Naive thymus-derived CD8-positive, alpha-beta T cell (primary cell): ENCODE measurements around the gene MACF1. TPM values are rescaled to one million over a fixed set of nuclear protein-coding genes. Genes with fewer than 3 reads are reported as not detected.

Experiments
- ATAC-seq, 2 donors: fragments of 150-1000 bp; cut with Tn5 transposase in 1 of 2; sonication (Bioruptor Pico), chemical (Tn5 transposase) in 1 of 2; 1 replicate in 1 of 2; 2 replicates in 1 of 2; pipeline ENCODE4 v1.10.0; 2021; ENCODE audit warnings: mild to moderate bottlenecking in 2 of 2, moderate library complexity in 2 of 2
- POLR2A ChIA-PET: fragments of 350-600 bp; sonication (Branson Sonifier 250); formaldehyde crosslinking; loops from one replicate; lab custom pipeline; 2021; ENCODE audit warnings: antibody characterized with exemption; lab: Charles Lee
- DNase-seq, 10 donors: peaks; one replicate each; pipeline versions ENCODE4 v3.0.0 to v3.0.0-alpha.2; 2020 to 2022
- H3K27ac Mint-ChIP-seq, 10 donors: one replicate each; pipeline ENCODE4 v1.8.0; 2020 to 2022; ENCODE audit warnings: mild to moderate bottlenecking in 10 of 10, mixed read lengths in 10 of 10, moderate library complexity in 4 of 10, inconsistent platforms in 1 of 10
- H3K27me3 Mint-ChIP-seq, 5 donors: one replicate each; pipeline ENCODE4 v1.8.0; 2021 to 2022; ENCODE audit warnings: mixed read lengths in 5 of 5
- H3K36me3 Mint-ChIP-seq, 3 donors: one replicate each; pipeline ENCODE4 v1.8.0; 2020 to 2022; ENCODE audit warnings: mixed read lengths in 3 of 3, mild to moderate bottlenecking in 2 of 3, inconsistent platforms in 1 of 3
- H3K4me1 Mint-ChIP-seq, 4 donors: one replicate each; pipeline ENCODE4 v1.8.0; 2021 to 2022; ENCODE audit warnings: mixed read lengths in 4 of 4
- H3K4me3 Mint-ChIP-seq, 10 donors: one replicate each; pipeline ENCODE4 v1.8.0; 2020 to 2022; ENCODE audit warnings: mild to moderate bottlenecking in 10 of 10, mixed read lengths in 10 of 10, moderate library complexity in 6 of 10, inconsistent platforms in 1 of 10
- H3K9me3 Mint-ChIP-seq, 9 donors: one replicate each; pipeline ENCODE4 v1.8.0; 2020 to 2022; ENCODE audit warnings: mixed read lengths in 9 of 9, mild to moderate bottlenecking in 3 of 9, inconsistent platforms in 1 of 9, moderate library complexity in 1 of 9
- polyA plus RNA-seq, 3 donors: library from polyadenylated mRNA; unstranded; fragments of 300-500 nt; fragmentation: Illumina TruSeq; gene quantifications; one replicate each; pipeline ENCODE4 v1.2.3, GENCODE V29; 2021
- total RNA-seq, 8 experiments: library from RNA in 2 of 8; stranded (reverse) in 2 of 8; gene quantifications; one replicate each; pipeline ENCODE4 v1.2.3 and lab custom pipeline; 2021 to 2026

Gene MACF1
- total and polyA plus RNA-seq, 5 experiments from 2014 or later: 13.4 to 222 (median 60.8) TPM

DNA sequence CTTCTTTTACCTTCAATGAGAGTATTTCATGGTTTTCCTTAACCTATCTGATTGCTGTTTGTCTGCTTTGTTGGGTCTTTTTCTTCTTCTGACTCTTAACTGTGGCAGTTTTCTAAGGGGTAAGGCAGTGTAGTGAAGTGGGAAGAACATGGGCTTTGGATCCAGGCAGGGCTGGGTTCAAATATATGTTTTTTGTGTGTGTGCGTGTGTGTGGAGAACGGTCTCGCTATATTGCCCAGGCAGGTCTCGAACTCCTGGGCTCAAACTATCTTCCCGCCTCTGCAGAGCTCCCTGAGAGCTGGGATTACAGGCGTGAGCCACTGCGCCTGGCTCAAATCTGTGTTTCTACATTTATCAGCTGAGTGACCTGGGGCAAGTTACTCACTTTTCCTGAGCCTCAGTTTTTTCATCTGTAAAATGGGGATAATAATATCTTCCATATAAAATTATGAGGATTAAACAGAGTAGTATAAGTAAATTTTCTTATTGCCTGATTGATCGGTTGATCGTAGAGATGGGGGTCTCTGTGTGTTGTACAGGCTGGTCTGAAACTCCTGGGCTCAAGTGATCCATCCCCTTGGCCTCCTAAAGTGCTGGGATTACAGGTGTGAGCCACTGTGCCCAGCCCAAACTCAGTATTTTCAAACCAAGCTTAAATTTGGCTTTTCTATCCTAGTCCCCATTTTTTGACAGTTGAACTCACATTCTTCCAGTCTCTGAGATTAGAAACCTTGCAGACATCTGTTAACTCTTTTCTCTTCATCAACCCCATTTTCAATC lies 36.0 kb upstream of the MACF1 start:
- no peak overlapping the region for H3K4me3 Mint-ChIP-seq

DNA sequence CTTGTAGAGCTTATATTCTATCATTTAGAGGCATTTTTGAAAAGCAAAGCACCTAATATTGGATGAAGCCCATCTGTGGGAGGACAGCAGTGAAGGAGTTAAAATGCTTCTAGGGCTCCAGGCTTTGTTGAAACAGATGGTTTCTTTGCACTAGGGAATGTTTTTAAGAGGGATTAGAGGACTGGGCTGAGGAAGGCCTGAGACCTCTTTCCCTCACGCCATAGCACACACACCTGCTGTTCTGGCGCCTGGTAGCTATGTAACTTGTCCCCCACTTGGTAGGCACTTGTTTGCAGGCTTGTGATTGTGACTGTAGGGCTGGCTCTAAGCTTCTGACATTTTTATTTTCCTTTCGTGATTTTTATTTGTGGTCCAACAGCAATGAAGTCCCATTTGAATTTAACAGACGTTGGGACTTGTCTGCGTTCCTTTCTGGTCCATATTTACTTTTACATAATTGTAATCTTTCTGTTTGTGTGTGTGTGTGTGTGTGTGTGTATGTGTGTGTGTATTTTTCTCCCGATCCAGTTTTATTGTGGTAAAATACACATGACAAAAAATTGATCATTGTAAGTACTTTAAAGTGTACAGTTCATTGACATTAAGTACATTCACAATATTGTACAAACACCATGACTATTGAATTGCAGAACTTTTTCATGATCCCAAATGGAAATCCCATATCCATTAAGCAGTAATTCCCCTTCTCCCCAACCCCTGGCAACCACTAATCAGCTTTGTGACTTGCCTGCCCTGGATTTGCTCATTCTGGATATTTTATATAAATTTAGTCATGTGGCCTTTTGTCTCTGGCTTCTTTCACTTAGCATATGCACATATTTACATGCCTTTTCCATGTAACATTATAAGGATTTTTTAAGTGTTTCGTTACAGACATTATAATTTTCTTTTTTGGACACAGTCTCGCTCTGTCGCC lies 33.5 kb upstream of the MACF1 start:
- no peaks in the 10 kb centered on the region for H3K36me3 Mint-ChIP-seq
- H3K27me3 Mint-ChIP-seq: peaks cover 0 to 3% (median 0%) of the 10 kb centered on the region in 5 donors
- H3K4me3 Mint-ChIP-seq: no peak overlapping the region
- no peaks in the 10 kb centered on the region for H3K9me3 Mint-ChIP-seq
- no peak overlapping the region for H3K27ac Mint-ChIP-seq
- no peaks in the 10 kb centered on the region for H3K4me1 Mint-ChIP-seq
- no peak for ATAC-seq
- POLR2A ChIA-PET: interaction anchor here (0.7 kb wide), 1 partner anchor 199 kb away, joined by 3 read pairs; no protein-coding TSS in a partner anchor
- DNase-seq: no peak

More for the DNA sequence above, 36.0 kb upstream of the MACF1 start:
- H3K36me3 Mint-ChIP-seq: no peaks in the 10 kb centered on the region
- ATAC-seq: no peak
- no peaks in the 10 kb centered on the region for H3K9me3 Mint-ChIP-seq
- peaks cover 0 to 1% (median 0%) of the 10 kb centered on the region in 4 donors for H3K4me1 Mint-ChIP-seq
- DNase-seq: no peak
- H3K27ac Mint-ChIP-seq: no peak overlapping the region
- H3K27me3 Mint-ChIP-seq: peaks cover 0 to 3% (median 0%) of the 10 kb centered on the region in 5 donors
- POLR2A ChIA-PET: no interaction called here

DNA sequence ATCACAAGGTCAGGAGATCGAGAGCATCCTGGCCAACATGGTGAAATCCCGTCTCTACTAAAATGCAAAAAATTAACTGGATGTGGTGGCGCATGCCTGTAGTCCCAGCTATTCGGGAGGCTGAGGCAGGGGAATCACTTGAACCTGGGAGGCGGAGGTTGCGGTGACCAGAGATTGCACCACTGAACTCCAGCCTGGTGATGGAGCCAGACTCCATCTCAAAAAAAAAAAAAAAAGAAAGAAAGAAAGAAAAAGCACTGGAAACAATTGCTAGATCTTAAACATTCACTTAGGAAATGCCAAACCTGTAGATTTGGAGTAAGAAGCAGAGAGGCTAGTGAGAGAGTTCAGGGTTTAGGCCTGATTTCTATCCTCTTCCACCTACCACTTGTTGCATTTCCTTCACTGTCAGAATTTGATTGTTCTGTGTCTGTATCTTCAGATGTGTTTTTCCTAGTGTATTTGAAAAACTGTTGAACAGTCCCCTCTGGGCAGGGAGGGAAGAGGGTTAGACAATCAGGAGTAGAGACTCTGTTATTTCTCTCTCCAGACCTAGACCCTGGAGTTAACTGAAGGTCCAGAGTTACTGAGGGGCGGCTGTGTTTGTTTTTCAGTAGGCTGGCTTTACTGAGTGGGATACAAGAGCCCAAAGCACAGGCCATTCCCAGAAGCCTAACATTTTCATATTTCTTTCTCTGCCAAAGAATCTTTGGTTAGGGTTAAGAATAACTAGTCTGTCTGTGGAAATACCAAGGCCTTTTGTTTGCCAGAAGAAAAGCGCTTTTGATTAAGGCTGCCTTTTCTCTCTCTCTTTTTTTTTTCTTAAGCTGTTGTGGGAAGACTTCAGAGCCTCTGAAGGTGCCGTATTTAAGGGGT lies 31.1 kb upstream of the MACF1 start:
- Mint-ChIP-seq H3K36me3 (no peaks in the 10 kb centered on the region), H3K4me3 (no peak overlapping the region), H3K9me3 (no peaks in the 10 kb centered on the region), H3K27ac (no peak overlapping the region), H3K27me3 (peaks cover 0 to 3% (median 0%) of the 10 kb centered on the region in 5 donors), H3K4me1 (no peaks in the 10 kb centered on the region)
- POLR2A ChIA-PET: no interaction called here
- ATAC-seq (no peak), DNase-seq (no peak)

DNA sequence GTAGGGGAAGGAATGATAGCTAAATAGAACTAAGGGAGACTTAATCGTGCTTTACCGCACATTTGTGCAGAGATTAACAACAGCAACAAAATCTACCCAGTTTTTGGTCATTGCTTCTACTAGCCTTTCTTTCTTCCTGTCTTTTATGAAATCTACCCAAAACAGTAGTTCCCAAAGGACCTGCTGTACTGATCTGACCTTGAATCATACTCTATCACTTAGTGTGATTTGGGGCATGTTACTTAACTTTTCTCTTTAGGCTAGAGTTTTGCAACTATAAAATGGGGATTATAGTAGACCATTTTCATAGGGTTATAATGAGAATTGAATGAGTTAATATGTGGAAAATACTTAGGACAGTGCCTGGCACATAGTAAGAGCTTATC lies 30.5 kb upstream of the MACF1 start:
- DNase-seq (no peak), ATAC-seq (no peak)
- H3K4me1 Mint-ChIP-seq: no peaks in the 10 kb centered on the region
- POLR2A ChIA-PET: no interaction called here
- H3K27ac Mint-ChIP-seq: no peak overlapping the region
- no peaks in the 10 kb centered on the region for H3K36me3 Mint-ChIP-seq
- no peak overlapping the region for H3K4me3 Mint-ChIP-seq
- peaks cover 0 to 2% (median 0%) of the 10 kb centered on the region in 5 donors for H3K27me3 Mint-ChIP-seq
- H3K9me3 Mint-ChIP-seq: no peaks in the 10 kb centered on the region

DNA sequence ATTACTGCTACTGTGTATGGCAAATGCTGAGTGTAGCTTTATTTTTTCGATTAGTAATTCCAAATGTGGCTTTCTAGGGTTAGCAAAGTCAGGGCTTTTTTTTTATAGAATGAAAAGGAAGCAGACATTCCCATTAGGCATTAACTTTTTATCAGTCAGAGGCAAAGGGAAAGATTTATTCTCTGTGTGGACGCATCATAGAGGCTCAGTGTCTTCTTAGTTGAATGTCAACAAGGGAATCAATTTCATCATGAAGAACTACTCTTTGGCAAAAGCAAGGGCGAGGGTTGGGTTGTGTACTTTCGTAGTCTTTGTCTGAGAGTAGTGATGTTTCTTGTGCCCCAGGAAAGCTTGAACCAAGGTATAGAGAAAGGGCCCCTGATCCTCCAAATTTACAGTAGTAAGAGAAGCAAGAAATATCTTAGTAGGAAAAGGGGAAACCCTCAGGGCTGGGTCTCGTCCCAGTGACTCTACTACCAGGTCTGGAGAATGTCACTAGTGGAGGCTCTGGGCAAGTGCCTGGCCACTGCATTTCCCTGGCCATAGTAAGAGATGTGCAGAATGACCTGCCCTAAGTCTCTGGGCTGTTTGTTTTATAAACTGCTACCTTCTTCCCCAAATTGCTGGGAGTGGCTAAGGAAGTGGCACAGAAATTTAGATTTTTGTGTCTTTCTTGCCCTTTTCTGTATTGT lies 30.0 kb upstream of the MACF1 start:
- POLR2A ChIA-PET: no interaction called here
- ATAC-seq: no peak
- Mint-ChIP-seq H3K9me3 (no peaks in the 10 kb centered on the region), H3K27me3 (no peaks in the 10 kb centered on the region), H3K4me1 (no peaks in the 10 kb centered on the region), H3K27ac (no peak overlapping the region), H3K36me3 (no peaks in the 10 kb centered on the region), H3K4me3 (no peak overlapping the region)
- no peak for DNase-seq

DNA sequence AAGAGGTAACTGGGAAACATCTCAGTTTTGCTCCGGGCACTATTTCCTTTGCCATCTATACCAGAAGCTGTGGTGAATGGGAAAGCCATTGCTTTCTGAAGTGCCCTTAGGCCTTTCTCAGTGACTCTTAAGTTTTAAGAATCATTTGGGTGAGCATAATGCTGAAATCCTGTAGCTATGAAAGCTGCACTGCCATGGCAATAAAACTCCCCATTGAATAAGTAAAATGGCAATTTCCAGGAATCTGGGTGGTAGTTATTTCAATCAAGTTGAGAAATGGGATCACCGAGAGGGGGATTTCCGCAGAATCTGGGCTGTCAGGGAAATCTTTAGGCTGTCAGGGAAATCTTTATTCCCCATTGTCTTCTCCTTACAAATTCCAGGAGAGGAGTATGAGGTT lies 26.8 kb upstream of the MACF1 start:
- DNase-seq (no peak), ATAC-seq (no peak)
- no peaks in the 10 kb centered on the region for H3K27me3 Mint-ChIP-seq
- H3K36me3 Mint-ChIP-seq: no peaks in the 10 kb centered on the region
- no peaks in the 10 kb centered on the region for H3K4me1 Mint-ChIP-seq
- H3K27ac Mint-ChIP-seq: no peak overlapping the region
- POLR2A ChIA-PET: no interaction called here
- H3K9me3 Mint-ChIP-seq: no peaks in the 10 kb centered on the region
- H3K4me3 Mint-ChIP-seq: no peak overlapping the region

DNA sequence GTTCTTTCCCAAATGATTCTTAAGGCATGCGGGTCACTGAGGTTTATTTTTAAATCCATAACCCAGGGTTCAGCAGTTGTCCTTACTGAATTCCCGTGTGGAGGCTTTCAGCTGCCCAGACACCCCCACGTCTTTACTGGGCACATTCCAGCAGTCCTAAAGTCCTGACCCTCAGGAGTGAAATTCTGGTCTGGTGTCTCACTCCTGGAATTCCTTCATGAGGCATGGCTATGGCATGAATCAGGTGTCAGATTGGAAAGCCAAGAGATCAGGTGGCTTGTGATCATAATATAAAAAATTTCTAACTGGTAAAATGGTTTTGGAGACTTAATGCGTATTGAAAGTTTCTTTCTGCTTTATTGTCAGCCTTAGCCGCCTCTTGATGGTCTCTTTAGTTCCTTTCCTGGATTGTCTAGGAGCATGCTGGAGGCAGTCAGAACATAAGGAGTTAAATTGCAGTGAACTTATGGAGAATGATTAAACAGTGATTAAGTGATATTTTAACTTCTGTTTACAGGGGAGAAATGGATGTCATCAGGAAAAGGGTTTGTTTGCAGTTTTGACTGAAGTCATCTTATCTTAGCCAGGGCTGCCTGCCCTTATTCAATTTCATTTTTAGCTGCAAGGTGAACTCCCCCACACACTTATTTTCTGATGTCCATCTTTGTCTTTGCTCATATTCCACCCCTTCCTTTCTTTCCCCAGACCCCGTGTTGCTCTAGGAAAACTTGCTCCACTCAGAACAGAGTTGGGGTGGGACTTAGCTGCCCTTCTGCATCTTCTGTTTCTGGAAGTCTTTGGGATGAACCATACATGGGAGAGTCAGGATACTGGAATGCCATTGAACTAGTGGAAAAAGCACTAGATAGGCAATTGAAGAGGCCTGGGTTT lies 25.7 kb upstream of the MACF1 start:
- H3K9me3 Mint-ChIP-seq: no peaks in the 10 kb centered on the region
- POLR2A ChIA-PET: no interaction called here
- H3K36me3 Mint-ChIP-seq: no peaks in the 10 kb centered on the region
- peaks cover 3 to 9% (median 9%) of the 10 kb centered on the region in 4 donors for H3K4me1 Mint-ChIP-seq
- no peak for ATAC-seq
- no peak overlapping the region for H3K4me3 Mint-ChIP-seq
- no peak for DNase-seq
- H3K27me3 Mint-ChIP-seq: no peaks in the 10 kb centered on the region
- H3K27ac Mint-ChIP-seq: peak overlapping the region in 2 of 10 donors; percentile 33 to 60

DNA sequence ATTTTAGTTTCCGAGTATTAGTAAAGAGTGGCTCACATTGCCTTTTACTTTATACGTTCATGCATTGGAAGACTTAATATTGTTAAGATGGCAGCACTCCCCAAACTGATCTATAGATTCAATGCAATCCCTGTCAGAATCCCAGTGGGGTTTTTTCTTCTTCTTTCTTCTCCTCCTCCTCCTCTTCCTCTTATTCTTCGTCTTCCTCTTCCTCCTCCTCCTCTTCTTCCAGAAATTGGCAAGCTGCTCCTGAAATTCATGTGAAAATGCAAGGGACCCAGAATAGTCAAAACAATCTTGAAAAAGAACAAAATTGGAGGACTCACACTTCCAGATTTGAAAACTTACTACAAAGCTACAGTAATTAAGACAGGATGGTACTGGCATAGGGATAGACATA lies 23.2 kb upstream of the MACF1 start:
- POLR2A ChIA-PET: no interaction called here
- no peak overlapping the region for H3K4me3 Mint-ChIP-seq
- ATAC-seq: no peak
- peak overlapping the region in 2 of 10 donors; percentile 68 to 75 for H3K27ac Mint-ChIP-seq
- no peak for DNase-seq
- no peaks in the 10 kb centered on the region for H3K36me3 Mint-ChIP-seq
- H3K27me3 Mint-ChIP-seq: no peaks in the 10 kb centered on the region
- H3K4me1 Mint-ChIP-seq: peaks cover 11 to 33% (median 26%) of the 10 kb centered on the region in 4 donors
- H3K9me3 Mint-ChIP-seq: no peaks in the 10 kb centered on the region

DNA sequence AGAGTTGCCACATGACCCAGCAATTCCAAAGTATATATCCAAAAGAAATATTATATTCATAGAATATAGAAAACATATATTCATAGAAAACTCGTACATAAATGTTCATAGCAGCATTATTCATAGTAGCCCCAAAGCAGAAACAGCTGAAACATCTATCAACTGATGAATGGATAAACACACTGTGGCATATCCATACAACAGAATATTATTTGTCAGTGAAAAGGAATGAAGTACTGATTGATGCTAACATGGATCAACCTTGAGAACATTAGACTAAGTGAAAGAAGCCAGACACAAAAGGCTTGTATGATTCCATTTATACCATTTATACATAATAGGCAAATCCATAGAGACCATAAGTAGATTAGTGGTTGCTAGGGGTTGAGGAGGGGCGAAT lies 21.7 kb upstream of the MACF1 start:
- POLR2A ChIA-PET: interaction anchor here (1.9 kb wide), 1 partner anchor 9 kb away, joined by 11 read pairs; no protein-coding TSS in a partner anchor
- ATAC-seq: no peak
- H3K27ac Mint-ChIP-seq: peak overlapping the region in 9 of 10 donors; percentile 71 to 100 (median 97)
- no peak for DNase-seq
- H3K4me1 Mint-ChIP-seq: peaks cover 11 to 42% (median 28%) of the 10 kb centered on the region in 4 donors
- no peak overlapping the region for H3K4me3 Mint-ChIP-seq
- no peaks in the 10 kb centered on the region for H3K9me3 Mint-ChIP-seq
- no peaks in the 10 kb centered on the region for H3K27me3 Mint-ChIP-seq
- no peaks in the 10 kb centered on the region for H3K36me3 Mint-ChIP-seq

DNA sequence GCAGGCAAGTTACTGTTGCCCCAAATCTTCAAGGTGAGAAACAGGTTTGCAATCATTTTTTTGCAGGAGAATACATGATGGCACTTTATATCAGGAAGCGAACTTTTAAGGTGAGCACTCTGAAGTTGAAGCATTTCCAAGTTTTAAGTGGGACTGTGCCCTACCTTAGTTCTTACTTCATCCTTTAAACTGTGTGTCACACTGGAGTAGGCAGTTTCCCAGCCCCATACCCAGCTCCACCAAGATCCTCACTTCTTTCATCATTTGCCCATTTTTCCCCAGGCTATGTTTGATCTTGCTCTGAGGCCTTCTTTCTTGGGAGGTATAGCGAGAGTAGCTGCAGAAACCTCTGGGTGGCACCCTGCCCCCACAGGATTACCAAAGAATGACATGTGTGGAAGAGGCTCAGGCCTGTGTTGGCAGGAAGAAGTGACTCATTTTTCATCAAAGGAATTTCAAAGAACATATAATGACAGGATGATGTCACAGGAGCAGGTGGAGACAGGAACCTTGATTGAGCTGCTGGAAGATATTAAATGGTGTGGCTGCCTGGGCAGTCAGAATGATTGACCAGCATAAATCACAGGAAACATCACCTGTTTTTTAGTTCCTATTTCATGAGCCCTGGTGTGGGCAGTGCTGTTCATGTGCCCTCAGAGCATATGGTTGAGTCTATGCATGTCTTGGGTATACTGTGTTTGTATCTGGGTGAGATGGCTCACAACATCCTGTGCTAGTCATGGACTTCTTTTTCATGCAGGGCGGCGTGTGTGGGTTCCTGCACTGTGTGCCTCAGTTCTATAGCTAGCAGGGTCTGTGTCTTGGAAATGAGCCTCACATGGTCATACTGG lies 20.8 kb upstream of the MACF1 start:
- peak overlapping the region; percentile 90 to 100 (median 96) for H3K27ac Mint-ChIP-seq
- H3K36me3 Mint-ChIP-seq: no peaks in the 10 kb centered on the region
- peaks cover 11 to 42% (median 28%) of the 10 kb centered on the region in 4 donors for H3K4me1 Mint-ChIP-seq
- peak overlapping the region in 8 of 10 donors; percentile 14 to 71 (median 50) for H3K4me3 Mint-ChIP-seq
- no peaks in the 10 kb centered on the region for H3K9me3 Mint-ChIP-seq
- POLR2A ChIA-PET: interaction anchor here (0.9 to 1.9 kb wide), 4 partner anchors 9 to 75 kb away, joined by 3 to 11 read pairs (median 4); no protein-coding TSS in a partner anchor
- ATAC-seq (peak; percentile 86 to 88), DNase-seq (peak; percentile 59 to 93 (median 82))
- no peaks in the 10 kb centered on the region for H3K27me3 Mint-ChIP-seq
